GM21786 (cell line): ENCODE results near the gene COL15A1.
"Not testable (repeated sequence)": the region's sequence is repeated elsewhere in the genome, so short reads cannot be mapped to it uniquely, and the experiment has no call there.

ENCODE experiments used
- ATAC-seq: cut with Tn5 transposase; IDR thresholded peaks from one replicate; pipeline ENCODE4 v1.9.1; 2021; ENCODE audit not compliant: unreplicated experiment

Gene COL15A1

DNA sequence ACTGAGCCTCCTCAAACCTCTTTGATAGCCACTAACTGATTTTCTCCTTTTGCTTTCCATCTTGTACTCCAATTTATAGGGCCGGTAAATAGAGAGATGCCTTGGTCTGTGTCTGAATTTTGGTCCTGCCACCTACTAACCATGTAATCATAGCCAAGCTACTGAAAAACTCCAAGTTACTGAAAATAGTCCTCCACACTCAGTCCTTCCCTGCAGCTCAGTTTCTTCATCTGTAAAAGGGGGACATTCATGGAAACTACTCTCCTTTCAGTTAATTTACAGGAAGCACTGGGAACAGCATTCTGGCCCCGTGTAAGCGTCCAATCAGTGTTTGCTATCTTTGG, 131.2 kb downstream of the COL15A1 start:
- no peak for ATAC-seq

DNA sequence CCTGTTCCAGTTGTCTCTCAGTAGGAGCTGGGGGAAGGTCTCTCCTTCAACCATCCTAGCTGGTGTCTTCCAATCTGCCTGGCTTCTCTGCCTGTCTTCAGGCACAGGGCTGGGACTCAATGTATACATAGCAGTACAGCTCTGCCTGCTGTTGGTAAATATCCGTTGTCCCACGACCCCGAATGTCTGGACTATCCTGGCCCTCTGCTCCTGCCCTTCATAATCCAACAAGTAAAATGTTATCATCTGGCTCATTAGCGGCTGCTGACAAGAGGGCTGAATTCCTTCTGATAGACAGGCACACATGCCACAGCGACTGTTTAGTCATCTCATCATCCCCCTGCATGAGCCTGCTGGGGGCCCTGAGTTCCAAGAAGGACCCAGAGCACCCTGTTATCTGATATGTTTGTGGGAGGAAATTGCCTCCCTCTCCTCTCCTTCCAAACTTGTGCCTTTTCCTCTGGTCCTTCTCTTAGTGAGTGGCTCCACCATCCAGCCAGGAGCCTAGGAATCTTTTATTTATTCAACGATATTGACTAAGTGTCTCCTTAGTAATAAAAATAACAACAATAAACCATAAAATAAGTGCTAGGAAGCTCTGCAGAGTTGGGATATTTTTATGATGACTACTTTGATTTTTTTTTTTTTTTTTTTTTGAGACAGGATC, 131.7 kb downstream of the COL15A1 start:
- no peak for ATAC-seq

DNA sequence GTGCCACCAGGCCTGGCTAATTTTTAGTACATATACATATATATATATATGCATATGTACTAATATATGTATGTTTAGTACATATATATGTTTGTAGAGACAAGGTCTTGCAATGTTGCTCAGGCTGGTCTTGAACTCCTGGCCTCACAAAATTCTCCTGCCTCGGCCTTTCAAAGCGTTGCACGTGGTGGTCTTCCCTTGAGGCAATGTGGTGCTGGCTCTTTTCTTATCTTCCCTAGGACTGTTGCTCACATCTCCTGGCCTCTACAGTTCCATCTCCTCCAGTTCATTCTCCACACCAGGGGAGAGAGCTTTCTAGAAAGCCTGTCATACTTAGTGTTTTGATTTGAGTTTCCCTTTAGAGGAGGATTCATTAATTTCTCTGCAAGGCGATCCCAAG, 132.3 kb downstream of the COL15A1 start:
- ATAC-seq: no peak

DNA sequence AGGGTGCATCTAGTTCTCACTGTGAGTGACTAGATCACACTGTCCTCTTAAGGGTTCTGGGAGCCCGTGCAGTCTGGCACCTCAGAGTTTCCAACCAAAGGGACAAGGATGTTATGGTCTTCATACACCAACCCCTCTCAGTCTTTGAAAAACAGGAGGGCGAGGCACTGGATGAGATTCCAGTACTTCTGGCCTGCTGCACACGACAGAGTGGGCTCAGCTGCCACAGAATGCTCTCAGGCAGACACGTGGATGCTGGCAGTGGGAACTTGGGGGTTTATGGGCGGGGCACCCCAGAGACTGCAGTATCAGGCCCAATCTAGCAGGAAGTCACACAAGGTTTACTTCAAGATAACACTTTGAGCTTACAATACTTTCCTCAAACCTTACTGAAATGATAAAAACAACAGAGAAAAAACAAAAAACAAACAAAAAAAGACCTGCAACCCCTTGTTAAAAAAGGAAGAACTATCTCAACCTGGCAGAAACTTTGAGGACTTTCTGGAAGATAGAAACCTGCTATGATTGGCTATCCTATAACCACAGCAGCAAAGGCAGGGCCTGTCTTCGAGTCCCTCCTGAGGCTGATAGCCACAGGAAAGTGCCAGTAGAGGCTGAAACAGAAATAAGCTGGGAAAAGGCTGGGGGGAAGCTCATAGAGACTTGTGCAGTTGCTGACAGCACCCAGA, 132.9 kb downstream of the COL15A1 start:
- no peak for ATAC-seq

DNA sequence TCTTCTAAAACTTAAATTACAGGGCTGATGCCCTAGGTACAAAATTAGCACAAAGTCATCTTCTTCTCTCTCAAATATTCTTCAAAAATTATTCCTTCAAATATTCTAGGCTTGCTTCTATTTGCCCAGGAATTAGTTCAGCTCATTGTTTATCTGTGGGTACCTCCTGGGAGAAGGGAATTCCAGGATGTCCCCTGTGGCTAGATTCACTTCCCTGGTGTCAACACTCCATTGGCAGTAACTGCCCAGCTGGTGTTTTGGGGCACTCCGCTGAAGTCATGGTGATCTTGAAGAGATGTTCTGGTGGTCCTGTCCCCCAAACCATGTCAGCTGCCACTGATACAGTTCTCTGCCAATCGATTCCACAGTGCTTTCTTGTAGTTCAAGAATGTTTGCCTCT, 135.0 kb downstream of the COL15A1 start:
- ATAC-seq: no peak

DNA sequence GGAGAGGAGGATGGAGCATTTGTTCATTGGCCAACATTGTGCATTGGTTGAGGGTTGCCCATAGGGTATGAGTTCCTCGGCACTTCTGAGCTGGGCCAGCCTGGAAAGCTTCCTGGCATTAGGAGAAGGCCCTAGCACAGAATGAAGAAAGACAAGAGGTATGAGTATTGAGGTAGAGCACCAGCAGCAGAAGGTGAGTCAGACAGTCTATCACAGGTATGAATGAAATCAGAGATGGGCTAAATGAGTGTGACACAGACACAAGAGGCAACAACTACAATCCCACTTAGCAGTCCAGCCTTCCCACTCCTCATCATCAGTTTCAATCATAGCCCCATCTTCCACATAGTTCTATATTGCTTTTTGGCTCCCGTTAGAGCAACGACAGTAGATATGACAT, 135.8 kb downstream of the COL15A1 start:
- no peak for ATAC-seq

DNA sequence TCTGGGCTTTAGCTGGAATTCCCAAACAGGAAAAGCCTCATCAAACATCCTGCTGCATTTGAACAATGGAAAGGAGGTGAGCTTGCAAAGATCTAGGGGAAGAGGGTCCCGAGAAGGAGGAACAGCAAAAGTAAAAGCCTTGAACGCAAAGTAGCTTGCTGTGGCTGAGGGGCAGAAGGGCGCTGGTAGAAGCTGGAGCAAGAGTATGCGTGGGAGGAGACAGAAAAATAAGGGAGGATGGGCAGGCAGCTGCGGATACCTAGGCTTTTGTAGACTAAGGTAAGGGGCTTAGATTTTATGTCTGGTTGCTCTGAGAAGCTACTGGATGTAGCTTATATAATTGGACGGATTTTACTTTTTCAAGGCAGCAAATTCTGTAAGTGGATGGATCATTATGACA, 139.3 kb downstream of the COL15A1 start:
- no peak for ATAC-seq

DNA sequence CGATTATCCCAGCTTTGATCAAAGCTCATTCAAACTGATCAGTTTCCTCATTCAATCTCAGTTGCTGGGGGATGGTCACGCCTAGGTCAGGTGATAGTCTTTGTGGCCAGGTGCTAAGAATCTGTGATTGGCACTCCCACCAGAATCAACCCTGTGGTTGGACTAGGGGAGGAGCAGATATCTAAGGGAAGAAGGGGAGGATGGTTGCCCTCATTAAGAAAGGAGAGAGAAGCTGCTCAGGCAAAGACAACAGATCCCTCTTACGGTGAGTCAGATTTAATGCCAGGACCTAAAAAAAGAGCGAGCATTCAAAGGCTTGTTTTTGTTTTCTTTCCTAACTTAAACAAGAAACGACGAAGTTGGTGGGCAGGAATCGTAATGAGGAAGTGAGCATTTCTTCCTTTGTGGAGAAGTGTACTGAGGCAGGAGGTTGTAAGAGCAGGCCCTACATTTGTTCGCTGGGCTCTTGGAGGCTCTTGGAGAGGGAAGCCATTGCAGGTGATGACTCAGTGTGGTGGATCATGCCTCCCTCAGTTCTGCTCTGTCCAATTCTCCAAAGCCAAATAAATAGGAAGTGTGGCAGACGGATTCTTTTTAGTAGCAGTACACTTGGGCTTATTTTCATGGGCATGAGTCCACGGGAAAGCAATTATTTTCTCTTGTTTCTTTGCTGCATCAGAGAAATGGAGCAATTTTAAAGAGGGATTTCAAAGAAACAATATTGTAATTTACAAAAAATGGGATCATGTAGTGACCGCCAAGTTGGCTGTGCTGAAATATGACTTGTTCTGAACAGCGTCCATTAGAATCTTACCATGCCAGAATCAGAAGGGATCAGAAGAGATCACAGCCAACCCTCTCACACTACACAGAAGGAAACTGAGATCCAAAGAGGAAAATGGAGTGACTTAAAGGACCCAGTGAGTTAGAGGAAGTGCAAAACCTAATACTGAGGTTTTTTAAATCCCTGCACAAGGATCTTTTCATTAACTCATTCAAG, 142.5 kb downstream of the COL15A1 start:
- no peak for ATAC-seq

DNA sequence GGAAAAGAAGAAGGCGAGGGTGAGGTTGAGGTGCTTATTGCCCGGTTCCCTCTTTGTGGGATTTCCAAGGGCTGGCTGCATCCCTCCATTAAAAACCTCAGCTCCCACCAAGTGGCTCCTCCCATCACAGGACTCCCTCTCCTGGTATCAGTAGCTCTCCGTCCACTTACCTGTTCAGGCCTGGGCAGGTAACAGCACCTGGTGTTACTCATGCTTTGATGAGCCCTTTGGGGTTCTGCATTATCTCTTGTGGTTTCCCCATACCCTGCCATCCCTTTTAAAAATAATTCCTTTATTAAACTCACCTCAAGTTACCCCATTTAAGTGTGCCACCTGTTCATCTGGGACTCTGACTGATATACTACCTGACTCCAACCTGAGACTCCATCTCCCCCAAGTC, 143.8 kb downstream of the COL15A1 start:
- no peak for ATAC-seq

DNA sequence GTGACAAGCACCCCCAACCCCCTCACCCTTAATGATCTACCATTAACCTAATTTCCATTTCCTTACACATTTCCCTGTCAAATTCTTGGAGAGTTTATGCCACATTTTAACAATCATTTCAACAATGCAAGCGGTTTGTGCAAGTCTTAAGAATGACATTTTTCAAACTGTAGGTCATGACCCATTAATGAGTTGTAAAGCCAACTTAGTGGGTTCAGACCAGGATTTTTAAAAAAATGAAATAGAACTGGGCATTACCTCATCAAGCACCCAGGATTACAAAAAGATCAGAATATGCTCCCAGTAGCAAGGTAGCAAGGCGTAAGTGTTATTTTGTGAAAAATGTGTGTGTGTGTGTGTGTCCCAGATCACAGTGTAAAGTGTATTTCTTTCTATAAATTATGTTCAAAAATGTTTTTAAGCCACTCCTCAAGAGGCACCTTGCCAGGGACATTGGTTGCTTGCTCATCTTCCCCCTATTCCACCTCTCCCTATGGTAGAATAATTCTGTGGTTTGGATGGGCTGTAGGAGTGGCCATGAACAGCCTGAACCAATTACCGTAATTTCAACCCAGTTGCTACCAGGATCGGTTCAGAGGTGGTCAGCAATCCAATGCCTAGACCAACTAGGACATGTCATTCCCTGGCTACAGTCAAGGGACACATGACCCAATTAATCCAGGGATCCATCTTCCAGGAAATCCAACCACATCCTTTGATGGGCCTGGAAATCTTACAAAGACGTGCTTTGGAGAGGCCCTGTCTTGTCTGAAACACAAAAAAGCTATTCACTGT, 146.8 kb downstream of the COL15A1 start:
- no peak for ATAC-seq

DNA sequence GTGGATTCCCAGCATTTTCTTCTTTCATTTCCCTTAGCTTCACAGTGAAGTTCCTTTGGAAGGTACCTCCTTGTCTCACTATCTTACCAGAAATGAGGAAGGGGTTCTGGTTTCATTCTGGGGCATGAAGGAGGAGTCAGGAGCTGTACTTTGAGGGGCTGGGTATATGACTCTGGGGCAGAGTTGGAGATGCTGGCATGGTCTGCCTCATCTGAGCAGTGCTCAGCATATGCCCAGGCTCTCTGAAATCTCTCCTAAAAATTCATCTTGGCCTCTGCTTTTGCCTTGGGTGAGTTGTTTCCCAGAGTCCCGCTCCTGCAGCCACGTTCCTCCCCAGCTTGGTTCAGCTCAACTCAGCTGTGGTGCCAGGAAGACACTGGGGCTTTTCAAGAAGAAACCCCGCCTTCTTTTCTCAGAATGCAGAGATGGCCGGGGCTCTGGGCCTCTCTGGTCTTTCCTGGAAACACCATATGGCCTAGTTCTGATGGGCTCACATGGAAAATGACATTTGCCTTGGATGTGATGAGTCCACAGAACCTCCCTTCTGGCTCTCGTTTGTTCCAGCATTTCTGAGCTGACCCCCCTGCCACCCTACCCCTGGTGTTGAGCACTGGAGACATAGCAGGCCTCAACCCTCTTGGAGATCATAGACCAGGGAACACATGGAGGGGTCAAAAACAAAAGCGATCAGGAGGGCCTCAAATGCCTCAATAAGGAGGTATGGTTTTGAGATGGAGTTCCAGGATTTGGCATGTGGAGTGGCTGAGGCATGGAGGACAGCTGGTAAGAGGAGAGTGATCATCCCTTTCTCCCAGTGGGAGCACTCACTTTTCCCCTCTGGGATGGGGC, 149.2 kb downstream of the COL15A1 start:
- ATAC-seq: no peak

DNA sequence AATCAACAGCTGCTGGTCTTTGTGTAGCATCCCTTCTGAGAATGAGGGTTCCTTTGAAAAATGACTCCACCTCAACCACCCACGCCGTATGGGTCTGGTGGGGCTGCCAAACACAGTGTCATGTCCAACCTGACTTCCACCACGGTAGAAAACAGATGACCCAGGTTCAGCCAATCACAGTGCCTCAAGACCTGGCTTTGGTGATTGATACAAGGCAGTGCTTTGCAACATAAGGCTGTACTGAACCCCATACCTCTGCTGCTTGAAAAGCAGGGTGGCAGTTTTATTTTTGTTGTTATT, 149.7 kb downstream of the COL15A1 start:
- no peak for ATAC-seq

DNA sequence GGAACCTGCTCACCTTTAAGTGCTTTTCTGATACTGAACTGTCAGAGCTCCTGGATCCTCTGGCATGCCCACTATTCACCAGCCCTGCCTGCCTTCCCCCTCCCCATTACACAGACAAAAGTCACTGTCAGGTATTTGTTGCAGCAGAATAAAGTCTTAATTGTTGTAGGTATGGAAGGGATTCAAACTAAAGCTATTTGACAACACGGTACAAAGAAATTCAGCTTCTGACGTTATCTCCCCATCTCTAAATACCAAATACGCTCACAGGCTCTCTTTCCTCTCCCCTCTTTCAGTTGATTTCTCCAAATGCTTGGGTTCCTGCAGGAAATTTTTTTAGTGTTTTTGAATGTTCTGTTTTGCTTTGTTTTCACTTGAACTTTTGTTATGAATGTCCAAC, 151.9 kb downstream of the COL15A1 start:
- no peak for ATAC-seq

DNA sequence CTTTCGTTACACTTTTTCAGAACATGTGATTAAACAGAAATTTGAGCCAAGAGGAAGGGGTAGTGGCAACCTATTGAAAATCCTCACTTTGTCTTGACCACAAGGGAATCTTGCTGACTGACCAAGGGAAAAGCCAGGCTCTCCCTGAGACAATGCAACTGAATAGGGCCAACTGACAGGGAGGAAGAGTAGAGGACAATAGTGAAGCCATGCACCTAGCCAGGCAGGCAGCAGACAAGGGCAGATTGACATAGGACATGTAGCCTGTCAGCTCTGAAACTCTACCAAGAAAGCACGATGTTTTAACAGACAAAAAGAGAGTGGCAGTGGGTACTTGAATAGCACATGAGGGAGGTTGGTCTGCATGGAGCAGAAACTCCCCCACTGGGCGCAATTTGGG, 152.7 kb downstream of the COL15A1 start:
- no peak for ATAC-seq

DNA sequence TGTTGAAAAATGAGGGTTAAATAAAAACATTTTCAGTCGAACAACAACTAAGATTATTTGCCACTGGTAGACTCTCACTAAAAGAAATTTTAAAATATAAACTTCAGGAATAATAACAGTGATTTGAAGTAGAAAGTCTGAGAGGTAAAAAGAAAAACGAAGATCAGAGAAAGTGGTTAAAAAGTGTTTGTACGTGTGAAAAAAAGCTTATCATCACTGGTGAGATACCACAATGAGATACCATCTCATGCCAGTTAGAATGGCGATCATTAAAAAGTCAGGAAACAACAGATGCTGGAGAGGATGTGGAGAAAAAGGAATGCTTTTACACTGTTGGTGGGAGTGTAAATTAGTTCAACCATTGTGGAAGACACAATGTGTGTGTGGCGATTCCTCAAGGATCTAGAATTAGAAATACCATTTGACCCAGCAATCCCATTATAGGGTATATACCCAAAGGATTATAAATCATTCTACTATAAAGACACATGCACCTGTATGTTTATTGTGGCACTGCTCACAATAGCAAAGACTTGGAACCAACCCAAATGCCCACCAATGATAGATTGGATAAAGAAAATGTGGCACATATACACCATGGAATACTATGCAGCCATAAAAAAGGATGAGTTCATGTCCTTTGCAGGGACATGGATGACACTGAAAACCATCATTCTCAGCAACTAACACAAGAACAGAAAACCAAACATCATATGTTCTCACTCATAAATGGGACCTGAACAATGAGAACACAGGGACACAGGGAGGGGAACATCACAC, 156.3 kb downstream of the COL15A1 start:
- not testable (repeated sequence) for ATAC-seq

DNA sequence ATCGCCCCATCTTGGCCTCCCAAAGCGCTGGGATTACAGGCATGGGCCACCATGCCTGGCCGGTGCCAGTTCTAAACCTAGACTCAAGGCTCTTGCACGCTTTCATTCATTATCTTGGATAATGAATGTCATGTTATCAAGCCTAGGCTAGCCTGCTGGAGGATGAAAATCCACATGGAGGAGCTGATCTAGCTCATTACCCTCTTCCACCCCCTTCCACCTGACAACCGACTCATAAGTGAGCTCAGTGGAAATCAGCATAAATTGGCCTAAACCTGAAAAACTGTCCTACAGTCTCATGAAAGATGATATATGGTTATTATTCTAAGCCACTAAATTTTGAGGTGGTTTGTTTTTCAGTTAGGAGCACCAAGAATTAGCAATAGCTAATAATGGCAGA, 157.6 kb downstream of the COL15A1 start:
- no peak for ATAC-seq

DNA sequence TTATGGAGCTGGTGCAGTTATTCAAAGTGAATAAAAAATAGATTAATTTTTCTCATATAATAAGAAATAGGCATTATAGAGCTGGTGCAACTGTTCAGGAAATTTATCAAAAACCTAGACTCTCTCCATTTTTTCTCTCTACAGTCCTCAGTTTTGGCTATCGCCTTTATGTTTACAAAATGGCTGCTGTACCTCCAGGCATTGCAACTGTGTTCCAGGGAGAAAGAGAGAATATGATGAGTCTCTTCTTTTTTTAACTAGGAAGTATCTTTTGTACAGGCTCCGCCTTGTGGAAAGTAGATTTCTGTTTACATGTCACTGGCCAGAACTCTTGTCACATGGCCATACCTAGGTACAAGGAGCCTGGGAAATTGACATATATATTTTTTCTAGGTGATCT, 158.1 kb downstream of the COL15A1 start:
- ATAC-seq: no peak

DNA sequence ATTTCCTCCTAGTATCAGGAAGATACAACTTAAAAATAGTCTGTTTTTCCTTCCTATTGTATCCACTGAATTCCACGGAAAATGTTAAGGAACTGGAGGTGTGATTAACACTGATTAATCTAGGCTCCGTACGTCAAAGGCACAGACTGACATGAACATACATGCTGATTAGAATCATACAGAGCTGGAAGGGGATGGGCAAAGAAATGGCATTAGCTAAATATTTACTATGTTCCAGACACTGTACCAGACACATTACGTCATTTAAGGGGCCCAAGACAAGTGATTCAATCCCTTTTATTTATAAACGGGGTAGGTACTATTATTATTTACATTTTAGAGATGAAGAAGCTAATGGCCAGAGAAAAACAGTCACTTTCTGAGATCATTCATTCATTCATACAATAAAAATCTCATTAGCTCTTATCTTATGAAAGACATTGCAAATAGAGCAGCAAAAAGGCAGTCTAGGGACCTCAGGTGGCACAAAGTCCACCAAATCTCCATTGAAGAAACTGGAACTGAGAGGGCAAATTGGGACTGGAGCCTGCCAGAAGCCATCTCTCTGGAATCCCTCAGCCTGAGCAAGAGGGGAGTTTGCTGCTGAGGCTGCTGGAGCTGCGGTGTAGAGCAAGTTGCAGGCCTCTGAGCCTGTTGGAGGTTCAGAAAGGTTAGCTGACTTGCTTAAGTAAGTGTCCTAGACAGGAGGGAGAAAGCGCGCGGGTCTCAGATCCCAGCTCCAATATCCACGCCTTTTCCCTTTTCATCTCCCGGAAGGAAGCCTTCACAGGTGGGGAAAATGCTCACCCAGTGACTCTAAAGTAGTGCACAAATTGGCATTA, 159.6 kb downstream of the COL15A1 start:
- no peak for ATAC-seq
